GM21717 (cell line): ENCODE results near the gene SLC47A1.
"Not testable (repeated sequence)": the region's sequence is repeated elsewhere in the genome, so short reads cannot be mapped to it uniquely, and the experiment has no call there.

ENCODE experiments used
- ATAC-seq: cut with Tn5 transposase; IDR thresholded peaks from one replicate; pipeline ENCODE4 v1.9.1; 2021; ENCODE audit warnings: mild to moderate bottlenecking, moderate library complexity; ENCODE audit not compliant: unreplicated experiment

The SLC47A1 gene

DNA sequence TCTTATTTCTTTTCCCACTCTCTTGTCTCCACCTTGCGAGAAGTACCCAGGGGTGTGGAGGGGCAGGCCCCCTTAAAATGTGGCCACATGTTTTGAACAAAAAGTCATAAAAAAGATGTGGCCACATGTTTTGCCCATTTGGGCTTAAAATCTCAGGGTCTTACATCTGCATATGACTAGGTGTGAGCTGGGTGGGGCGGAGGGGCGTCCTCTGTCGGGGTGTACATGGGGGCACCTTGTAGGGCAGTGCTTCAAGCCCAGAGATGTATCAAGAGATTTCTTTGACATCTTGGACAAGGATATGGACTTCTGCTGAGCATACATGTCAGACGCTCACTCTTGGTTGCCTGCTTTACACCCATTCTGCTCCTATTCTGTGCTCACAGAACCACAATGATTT lies 13.0 kb upstream of the SLC47A1 start:
- no peak for ATAC-seq

DNA sequence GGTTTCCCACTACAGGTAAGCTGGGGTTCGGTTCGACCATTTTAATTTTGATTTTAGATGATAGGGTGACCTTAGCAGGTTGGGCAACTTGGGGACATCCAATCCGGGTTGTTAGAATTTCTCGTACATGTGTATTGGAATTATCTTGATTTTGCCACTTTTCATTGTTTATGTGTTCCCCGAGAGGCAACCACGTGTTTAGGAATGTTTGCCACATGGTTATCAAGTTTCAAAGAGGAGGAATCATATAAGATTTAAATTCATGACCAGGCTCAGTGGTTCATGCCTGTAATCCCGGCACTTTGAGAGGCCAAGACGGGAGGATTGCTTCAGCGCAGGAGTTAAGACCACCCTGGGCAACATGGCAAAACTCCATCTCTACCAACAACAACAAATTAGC lies 10.0 kb upstream of the SLC47A1 start:
- no peak for ATAC-seq

- not testable (repeated sequence) for ATAC-seq
Measured at GRCh38 chr17:19526950-19527349, 6.7 kb upstream of the SLC47A1 start.

DNA sequence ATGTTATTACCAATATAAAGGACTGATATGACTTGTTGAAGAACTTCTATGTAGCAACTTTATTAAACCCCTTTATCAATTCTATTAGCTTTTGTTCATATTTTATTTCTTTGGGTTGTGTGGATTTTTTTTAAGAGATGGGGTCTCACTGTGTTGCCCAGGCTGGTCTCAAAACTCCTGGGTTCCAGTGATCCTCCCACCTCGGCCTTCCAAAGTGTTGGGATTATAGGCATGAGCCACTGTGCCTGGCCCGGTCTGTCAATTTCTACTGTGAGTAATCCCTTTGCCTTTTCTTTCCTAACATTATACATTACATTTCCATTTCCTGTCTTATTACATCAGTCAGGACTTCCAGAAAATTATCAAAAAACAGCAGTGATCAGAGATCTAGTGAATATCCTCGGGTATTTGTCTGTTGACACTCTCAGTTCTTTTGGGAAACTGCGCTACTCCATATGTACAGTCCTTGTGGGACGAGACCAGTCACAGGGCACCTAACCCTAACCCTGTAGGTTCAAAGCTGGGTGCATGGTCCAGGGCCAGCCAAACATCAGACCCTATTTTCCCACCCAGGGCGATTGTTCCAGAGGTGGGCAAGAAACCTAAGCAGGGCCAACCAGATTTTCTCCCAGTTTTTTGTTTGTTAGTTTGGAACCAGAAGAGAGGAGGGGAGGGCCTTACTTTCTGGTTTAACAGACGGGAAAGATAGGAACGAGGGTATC lies 1.7 kb upstream of the SLC47A1 start:
- ATAC-seq, result no peak

DNA sequence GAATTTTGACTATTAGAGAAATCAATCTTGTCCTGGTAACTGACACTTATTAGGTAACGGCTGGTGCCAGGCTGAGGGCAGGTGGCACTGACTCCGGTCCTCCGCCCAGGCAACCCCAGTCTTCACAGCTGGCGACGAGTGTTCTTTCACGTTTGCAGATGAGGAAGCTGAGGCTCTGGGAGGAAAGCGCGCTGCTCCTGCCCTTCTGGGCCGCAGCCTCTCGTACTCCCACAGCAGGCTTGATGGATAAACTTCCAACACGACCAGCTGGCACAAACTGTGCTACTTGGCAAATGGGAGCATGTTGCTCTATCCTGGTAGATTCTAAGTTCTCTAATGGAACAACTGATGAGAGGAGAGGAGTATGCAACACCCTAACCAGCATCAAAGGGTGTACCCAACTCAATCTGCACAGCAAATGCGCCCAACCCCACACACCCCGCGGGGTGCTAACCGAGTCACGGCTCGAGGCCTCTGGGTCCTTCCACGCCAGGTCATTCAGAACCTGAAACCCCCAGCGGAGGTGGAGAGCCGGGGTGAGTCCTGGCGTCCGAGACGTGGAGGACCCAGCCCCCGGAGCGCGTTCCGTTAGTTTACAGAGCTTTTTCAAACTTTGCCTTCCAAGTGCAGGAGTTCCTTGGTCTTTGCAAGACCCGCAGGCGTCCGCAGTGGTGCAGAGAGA lies 477 bp upstream of the SLC47A1 start:
- ATAC-seq, result no peak

DNA sequence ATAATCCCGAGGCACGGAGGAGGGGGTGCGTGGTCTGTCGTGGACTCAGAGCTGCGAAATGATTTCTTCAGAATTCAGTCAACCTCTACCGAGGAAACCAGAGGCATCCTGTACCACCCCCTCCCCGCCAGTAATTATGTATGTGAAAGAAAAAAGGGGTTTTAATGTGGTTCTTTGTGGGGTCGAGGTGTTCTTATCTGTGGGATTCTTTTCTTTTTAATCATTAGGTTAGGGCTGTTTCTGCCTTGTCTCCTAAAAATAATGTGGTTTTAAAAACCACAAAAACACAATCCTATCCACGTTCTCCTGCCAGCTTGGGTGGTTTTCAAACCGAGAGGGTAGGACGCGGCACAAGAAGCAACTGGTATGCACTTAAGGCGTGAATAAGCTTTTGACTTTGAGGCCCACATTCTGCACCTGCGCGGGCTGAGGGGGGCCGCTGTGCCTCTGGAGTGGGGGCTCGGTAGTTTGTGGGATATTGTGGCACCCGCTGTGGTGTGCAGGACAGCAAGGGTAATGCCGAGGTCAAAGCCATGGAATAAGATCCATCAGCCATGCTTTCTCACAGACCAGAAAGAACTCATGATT lies 1.0 kb downstream of the SLC47A1 start:
- ATAC-seq, result no peak

GRCh38 chr17:19537111-19537510 lies 3.5 kb downstream of the SLC47A1 start:
- no peak for ATAC-seq

- ATAC-seq, result no peak
Measured at GRCh38 chr17:19538095-19539039, 4.7 kb downstream of the SLC47A1 start.

DNA sequence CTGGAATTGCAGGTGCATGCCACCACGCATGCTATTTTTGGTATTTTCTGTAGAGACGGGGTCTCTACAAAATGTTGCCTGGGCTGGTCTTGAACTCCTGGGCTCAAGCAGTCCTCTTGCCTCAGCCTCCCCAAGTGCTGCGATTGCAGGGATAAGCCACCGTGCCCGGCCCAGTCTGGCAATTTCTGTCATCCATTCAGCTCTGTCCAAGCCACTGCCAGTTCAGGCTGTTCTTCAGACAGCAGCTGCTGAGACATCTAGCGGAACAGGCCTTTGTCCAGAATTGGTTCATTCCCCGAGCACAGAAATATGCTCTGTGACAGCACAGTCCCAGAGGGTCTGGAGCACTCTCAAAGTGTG lies 5.4 kb downstream of the SLC47A1 start:
- ATAC-seq, result no peak

DNA sequence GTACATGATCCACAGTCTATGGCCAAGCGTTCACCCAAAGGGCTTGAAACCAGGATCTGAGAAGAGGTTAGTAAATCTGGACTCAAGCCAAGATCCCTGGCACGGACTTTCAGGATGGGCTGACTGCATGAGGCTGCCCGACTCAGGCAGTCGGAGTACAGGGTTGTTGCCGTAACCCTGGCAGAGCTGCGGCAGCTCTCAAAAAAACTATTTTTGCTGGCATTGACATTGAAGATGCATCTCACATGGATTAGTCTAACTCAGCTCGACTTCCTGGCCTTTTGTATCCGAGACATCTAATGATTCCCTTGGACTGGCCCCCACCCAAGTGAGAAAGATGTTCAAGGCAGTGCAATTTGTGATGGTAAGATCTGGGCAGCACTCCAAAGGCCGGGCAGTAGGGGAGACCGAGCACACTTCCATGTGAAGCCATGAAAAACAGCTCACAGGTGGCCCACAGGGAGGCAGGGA lies 6.2 kb downstream of the SLC47A1 start:
- ATAC-seq, result no peak

DNA sequence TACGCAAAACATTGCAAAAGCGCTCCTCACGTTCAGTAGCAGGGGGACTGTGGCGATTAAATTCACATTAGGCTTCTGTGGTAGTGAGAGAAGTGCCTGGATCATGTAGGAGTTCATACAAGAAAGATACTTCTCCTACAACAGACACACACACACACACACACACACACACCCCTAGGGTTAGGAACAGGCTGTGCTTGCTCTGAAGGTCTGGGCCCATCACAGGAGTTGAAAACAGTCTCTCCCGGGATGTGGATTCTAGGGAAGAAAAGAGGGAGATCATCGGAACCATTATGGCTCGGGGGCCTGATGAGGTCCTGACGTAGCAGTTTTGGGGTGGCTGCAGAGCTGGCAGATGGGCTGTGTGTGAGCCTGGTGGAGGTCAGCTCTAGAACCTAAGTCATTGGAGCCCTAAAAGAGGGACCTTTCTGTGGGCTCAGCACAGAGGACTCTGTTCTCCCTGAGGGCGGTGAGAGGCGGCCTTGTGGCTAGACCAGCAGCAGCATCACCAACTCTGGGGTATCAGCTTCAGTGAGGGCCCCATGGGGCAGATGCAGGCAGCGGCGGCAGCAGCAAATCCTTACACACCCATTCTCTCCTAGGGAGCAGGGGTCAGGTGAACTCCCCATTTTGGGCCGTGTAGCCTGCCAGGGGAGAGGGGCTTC lies 7.2 kb downstream of the SLC47A1 start:
- no peak for ATAC-seq

DNA sequence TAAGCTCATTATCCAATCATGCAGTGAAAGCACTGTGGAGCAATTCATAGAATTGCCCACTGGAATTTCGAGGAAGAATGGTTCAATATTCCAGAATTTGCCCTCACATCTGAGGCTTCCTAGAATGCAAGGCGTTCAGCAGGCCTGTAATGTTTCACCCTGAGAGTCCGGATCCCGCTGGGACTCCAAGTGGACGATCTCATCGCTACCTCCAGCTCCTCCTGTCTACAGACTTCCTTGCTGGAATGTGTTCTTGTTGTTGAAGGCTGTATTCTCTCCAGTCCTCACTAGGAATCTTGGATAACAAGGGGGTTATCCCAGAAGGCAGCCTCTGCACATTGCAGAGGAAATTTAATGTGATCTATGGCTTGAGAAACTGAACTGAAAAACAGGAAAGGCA lies 7.8 kb downstream of the SLC47A1 start:
- ATAC-seq, result no peak

GRCh38 chr17:19542247-19542646 lies 8.6 kb downstream of the SLC47A1 start:
- no peak for ATAC-seq

GRCh38 chr17:19544366-19544765 lies 10.7 kb downstream of the SLC47A1 start:
- ATAC-seq, result no peak

- no peak for ATAC-seq
Measured at GRCh38 chr17:19546289-19547065, 12.8 kb downstream of the SLC47A1 start.

DNA sequence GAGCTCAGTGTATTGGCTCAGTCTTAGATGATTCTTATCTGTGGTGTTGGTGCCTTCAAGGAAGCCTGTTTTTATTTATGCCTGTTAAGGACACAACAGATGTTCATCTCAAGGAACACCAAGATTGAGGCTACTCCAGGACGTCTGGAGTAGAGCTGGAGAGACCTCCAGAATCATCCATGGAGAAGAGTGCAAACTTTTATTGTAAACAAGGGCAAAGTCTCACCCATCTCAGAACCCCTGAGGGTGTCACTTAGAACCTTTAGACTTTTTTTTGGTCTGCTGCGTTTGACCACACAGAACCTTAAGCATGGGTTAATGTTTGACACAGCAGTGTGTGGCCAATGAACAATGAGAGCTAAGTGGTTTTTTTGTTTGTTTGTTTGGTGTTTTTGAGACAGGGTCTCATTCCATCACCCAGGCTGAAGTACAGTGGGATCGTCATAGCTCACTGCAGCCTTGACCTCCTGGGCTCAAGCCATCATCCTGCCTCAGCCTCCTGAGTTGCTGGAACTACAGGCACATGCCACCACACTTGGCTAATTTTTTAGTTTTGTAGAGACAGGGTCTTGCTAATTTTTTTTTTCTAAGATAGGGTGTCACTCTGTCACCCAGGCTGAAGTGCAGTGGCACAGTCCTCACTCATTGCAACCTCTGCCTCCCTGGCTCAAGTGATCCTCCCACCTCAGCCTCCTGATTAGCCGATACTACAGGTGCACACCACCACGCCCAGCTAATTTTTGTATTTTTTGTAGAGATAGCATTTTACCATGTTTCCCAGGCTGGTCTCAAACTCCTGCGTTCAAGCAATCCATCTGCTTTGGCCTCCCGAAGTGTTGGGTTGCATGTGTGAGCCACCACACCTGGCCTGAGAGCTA lies 16.3 kb downstream of the SLC47A1 start:
- ATAC-seq, result no peak

- no peak for ATAC-seq
Measured at GRCh38 chr17:19551165-19551564, 17.5 kb downstream of the SLC47A1 start.

GRCh38 chr17:19551591-19552148 lies 18.0 kb downstream of the SLC47A1 start:
- ATAC-seq, result no peak

DNA sequence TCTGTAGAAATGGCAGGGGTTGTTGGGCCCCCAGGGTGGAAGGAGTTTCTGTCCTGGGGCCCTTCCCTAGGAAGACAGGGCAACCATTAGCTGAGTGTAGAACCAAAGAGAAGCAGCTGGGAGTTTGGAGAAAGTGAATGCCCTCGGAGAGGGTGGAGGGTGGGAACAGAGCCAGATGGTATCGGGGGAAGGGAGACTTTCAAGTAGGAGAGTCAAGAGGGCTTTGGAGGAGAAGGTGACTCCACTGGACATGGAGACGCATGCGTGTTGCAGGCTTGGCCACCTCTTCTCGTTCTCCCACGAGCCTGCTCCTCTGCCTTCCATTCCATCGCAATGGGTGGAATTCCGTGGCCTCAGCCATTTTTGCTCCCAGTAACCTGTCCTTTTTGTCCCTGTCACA lies 19.4 kb downstream of the SLC47A1 start:
- ATAC-seq, result no peak
